ENCODE data around the gene GFOD1.

- TF ChIP-seq FOXM1 (IDR thresholded peaks at IDR 0.05; ENCODE audit: borderline replicate concordance) (no peak), FOXK2 (IDR thresholded peaks at IDR 0.05) (no peak), SP1 (IDR thresholded peaks at IDR 0.05) (no peak), FOXA1 (IDR thresholded peaks at IDR 0.05) (no peak), L3MBTL2 (conservative IDR thresholded peaks at IDR 0.05) (no peak), TARDBP (IDR thresholded peaks at IDR 0.05) (no peak), SUZ12 (IDR thresholded peaks at IDR 0.05) (no peak), HDGF (IDR thresholded peaks at IDR 0.05; ENCODE audit: borderline replicate concordance) (no peak)
These were observed 17.7 kb downstream of the GFOD1 start for GRCh38 chr6:13469693-13470092.
